GM23338 (cell line): ENCODE data around the gene SORT1. TPM values are rescaled to one million over a fixed set of nuclear protein-coding genes. Genes with fewer than 3 reads are reported as not detected.

Source experiments
- ATAC-seq: fragments of 200-7000 bp; cut with Tn5 transposase; 3 replicates; pipeline ENCODE4 v1.9.1; 2020
- DNase-seq: peaks from one replicate; pipeline ENCODE4 v3.0.0-alpha.2; 2015; ENCODE audit warnings: low spot score
- H2AFZ ChIP-seq: fragments of 200-600 bp; sonication (generic); 2 replicates; pipeline ENCODE4 v1.8.0; 2016; ENCODE audit warnings: antibody characterized with exemption, mild to moderate bottlenecking, moderate library complexity
- H3F3A ChIP-seq: fragments of 200-600 bp; sonication (generic); replicated peaks from 2 replicates; pipeline ENCODE4 v1.8.0; 2017; ENCODE audit warnings: antibody characterized with exemption, mixed run types, low read depth
- H3K27ac ChIP-seq: fragments of 200-600 bp; sonication (generic); 2 replicates; pipeline ENCODE4 v1.6.1; 2016; ENCODE audit warnings: low read depth
- H3K27me3 ChIP-seq: fragments of 200-600 bp; sonication (generic); 2 replicates; pipeline ENCODE4 v1.8.0; 2016; ENCODE audit warnings: mild to moderate bottlenecking, mixed run types, moderate library complexity; ENCODE audit not compliant: insufficient read depth
- H3K36me3 ChIP-seq: fragments of 200-600 bp; sonication (generic); 2 replicates; pipeline ENCODE4 v1.8.0; 2016; ENCODE audit warnings: mild to moderate bottlenecking; ENCODE audit not compliant: insufficient read depth
- H3K4me1 ChIP-seq: fragments of 200-600 bp; sonication (generic); 2 replicates; pipeline ENCODE4 v1.8.0; 2016; ENCODE audit warnings: mild to moderate bottlenecking, moderate library complexity; ENCODE audit not compliant: insufficient read depth
- H3K4me2 ChIP-seq: fragments of 200-600 bp; sonication (generic); 2 replicates; pipeline ENCODE4 v1.7.1; 2017; ENCODE audit warnings: mixed run types
- H3K4me3 ChIP-seq: fragments of 200-600 bp; sonication (generic); 2 replicates; pipeline ENCODE4 v1.6.1; 2016; ENCODE audit warnings: mixed run types
- H3K79me2 ChIP-seq: fragments of 200-600 bp; sonication (generic); replicated peaks from 2 replicates; pipeline ENCODE4 v1.8.0; 2017; ENCODE audit warnings: mild to moderate bottlenecking; ENCODE audit not compliant: insufficient read depth
- H3K9me2 ChIP-seq: fragments of 200-600 bp; sonication (generic); 2 replicates; pipeline ENCODE4 v1.8.0; 2017; ENCODE audit not compliant: insufficient read depth
- H4K20me1 ChIP-seq: fragments of 200-600 bp; sonication (generic); replicated peaks from 2 replicates; pipeline ENCODE4 v1.8.0; 2017; ENCODE audit warnings: mild to moderate bottlenecking; ENCODE audit not compliant: insufficient read depth
- H3K27ac Mint-ChIP-seq: 2 replicates; pipeline ENCODE4 v1.8.0; 2020; ENCODE audit warnings: inconsistent platforms, mild to moderate bottlenecking, moderate library complexity, mixed read lengths
- H3K27me3 Mint-ChIP-seq: 3 replicates; pipeline ENCODE4 v1.8.0; 2022; ENCODE audit warnings: low read depth, mild to moderate bottlenecking, moderate library complexity, mixed read lengths, inconsistent platforms; ENCODE audit not compliant: insufficient read depth, poor library complexity
- H3K36me3 Mint-ChIP-seq: 3 replicates; pipeline ENCODE4 v1.8.0; 2021; ENCODE audit warnings: low read depth, mild to moderate bottlenecking, inconsistent platforms, moderate library complexity, mixed read lengths
- H3K4me1 Mint-ChIP-seq: 3 replicates; pipeline ENCODE4 v1.8.0; 2020; ENCODE audit warnings: mild to moderate bottlenecking, inconsistent platforms, mixed read lengths
- H3K4me3 Mint-ChIP-seq: 3 replicates; pipeline ENCODE4 v1.8.0; 2021; ENCODE audit warnings: moderate library complexity, mild to moderate bottlenecking, inconsistent platforms, mixed read lengths
- H3K9me3 Mint-ChIP-seq: 3 replicates; pipeline ENCODE4 v1.8.0; 2020; ENCODE audit warnings: moderate library complexity, mild to moderate bottlenecking, inconsistent platforms, mixed read lengths
- CREB1 ChIP-seq: fragments of 250-450 bp; sonication (Bioruptor Pico); IDR thresholded peaks from 2 replicates; pipeline ENCODE4 v1.5.0; 2020; ENCODE audit warnings: low read depth, mild to moderate bottlenecking, moderate library complexity
- EZH2 ChIP-seq: fragments of 200-600 bp; sonication (generic); IDR thresholded peaks from one replicate; pipeline ENCODE4 v1.8.0; 2017; ENCODE audit warnings: antibody characterized with exemption, mild to moderate bottlenecking, low read depth; ENCODE audit not compliant: unreplicated experiment
- EZH2phosphoT487 ChIP-seq: fragments of 200-600 bp; sonication (generic); IDR thresholded peaks from one replicate; pipeline ENCODE4 v1.8.1; 2018; ENCODE audit warnings: antibody characterized with exemption; ENCODE audit not compliant: unreplicated experiment
- JUNB ChIP-seq: IDR thresholded peaks from one replicate; pipeline ENCODE4 v1.6.1; 2016; ENCODE audit warnings: antibody characterized with exemption; ENCODE audit not compliant: unreplicated experiment
- NANOG ChIP-seq: IDR thresholded peaks from 2 replicates; pipeline ENCODE4 v1.6.1; 2016; ENCODE audit warnings: antibody characterized with exemption, borderline replicate concordance
- POLR2AphosphoS5 ChIP-seq: IDR thresholded peaks from 2 replicates; pipeline ENCODE4 v1.6.1; 2016; ENCODE audit warnings: antibody characterized with exemption, low read depth
- STAT1 ChIP-seq: IDR thresholded peaks from one replicate; pipeline ENCODE4 v1.6.1; 2016; ENCODE audit warnings: antibody characterized with exemption; ENCODE audit not compliant: unreplicated experiment
- ZNF462 ChIP-seq: fragments of 250-450 bp; sonication (Bioruptor Pico); IDR thresholded peaks from 2 replicates; pipeline ENCODE4 v1.5.0; 2020; ENCODE audit warnings: mild to moderate bottlenecking, moderate library complexity
- polyA plus RNA-seq: library from polyadenylated mRNA; unstranded; fragments of >200 nt; fragmentation: Nextera tagmentation; extraction: Ambion mirVana; gene quantifications from 2 replicates; pipeline ENCODE4 v1.2.1, GENCODE V29; 2016
- total RNA-seq: library from RNA; depleted of rRNA; stranded (reverse); fragments of >200 nt; shearing (Covaris generic); gene quantifications from 2 replicates; pipeline ENCODE4 v1.2.3, GENCODE V29; 2014
- TF ChIP-seq, protein P1 (sequence below): IDR thresholded peaks from one replicate; pipeline ENCODE4 v1.6.1; 2018; ENCODE audit warnings: antibody characterized with exemption; ENCODE audit not compliant: unreplicated experiment
- TF ChIP-seq, protein P2 (sequence below): IDR thresholded peaks from 2 replicates; pipeline ENCODE4 v1.6.1; 2016; ENCODE audit warnings: antibody characterized with exemption
- TF ChIP-seq, protein P3 (sequence below), 2 experiments: fragments of 200-600 bp in 1 of 2; sonication (generic) in 1 of 2; conservative IDR thresholded peaks; 2 replicates each; pipeline versions ENCODE4 v1.5.1 to v1.6.1; 2016 to 2017; ENCODE audit warnings: antibody characterized with exemption in 2 of 2, low read depth in 2 of 2, mild to moderate bottlenecking in 2 of 2, moderate library complexity in 1 of 2

Gene SORT1
- total and polyA plus RNA-seq, 2 experiments from 2014 or later = 10.9 to 55.4 TPM

DNA sequence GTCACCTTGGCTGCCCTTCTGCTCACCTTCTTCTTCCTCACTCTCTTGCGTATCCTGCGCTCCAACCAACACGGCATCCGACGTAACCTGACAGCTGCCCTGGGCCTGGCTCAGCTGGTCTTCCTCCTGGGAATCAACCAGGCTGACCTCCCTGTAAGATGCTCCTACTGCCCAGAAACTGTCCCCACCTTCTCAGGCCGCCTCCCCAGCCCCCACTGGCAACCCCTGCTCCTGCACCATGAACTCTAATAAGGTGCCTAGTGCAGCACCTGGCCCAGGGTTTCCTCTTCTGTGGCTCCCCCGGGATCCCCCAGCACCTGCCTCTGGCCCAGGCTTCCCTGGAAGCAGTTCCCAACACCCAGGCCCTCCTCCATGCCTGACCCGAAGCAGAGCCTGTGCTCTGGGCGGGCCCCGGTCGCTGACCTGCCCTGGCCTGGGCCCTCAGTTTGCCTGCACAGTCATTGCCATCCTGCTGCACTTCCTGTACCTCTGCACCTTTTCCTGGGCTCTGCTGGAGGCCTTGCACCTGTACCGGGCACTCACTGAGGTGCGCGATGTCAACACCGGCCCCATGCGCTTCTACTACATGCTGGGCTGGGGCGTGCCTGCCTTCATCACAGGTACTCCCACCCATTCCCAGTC is 127.6 kb downstream of the SORT1 start (continued):
- TF ChIP-seq ZNF462 (CRISPR knock-in tag) = no peak
- TF ChIP-seq NANOG = no peak

GRCh38 chr1:109269212-109269980 is 128.3 kb downstream of the SORT1 start:
- Mint-ChIP-seq H3K27me3 (peaks cover 7% of the 10 kb centered on the region), H3K9me3 (no peaks in the 10 kb centered on the region; the same call in 2 of the 3 replicates), H3K27ac (no peak overlapping the region), H3K4me3 (no peak overlapping the region), H3K4me1 (peaks cover 7% of the 10 kb centered on the region), H3K36me3 (peaks cover 18% of the 10 kb centered on the region)
- Histone ChIP-seq H3K27ac (no peak overlapping the region), H3K9me2 (no peaks in the 10 kb centered on the region), H3K36me3 (no peaks in the 10 kb centered on the region), H3K79me2 (no peaks in the 10 kb centered on the region), H3F3A (peaks cover 3% of the 10 kb centered on the region; the same call in 1 of the 2 replicates), H3K4me3 (no peak overlapping the region), H3K4me1 (peaks cover 6% of the 10 kb centered on the region), H2AFZ (no peak overlapping the region), H3K4me2 (no peak overlapping the region), H4K20me1 (no peaks in the 10 kb centered on the region), H3K27me3 (no peaks in the 10 kb centered on the region)
- DNase-seq (no peak), ATAC-seq (no peak)
- TF ChIP-seq, protein P1, sequence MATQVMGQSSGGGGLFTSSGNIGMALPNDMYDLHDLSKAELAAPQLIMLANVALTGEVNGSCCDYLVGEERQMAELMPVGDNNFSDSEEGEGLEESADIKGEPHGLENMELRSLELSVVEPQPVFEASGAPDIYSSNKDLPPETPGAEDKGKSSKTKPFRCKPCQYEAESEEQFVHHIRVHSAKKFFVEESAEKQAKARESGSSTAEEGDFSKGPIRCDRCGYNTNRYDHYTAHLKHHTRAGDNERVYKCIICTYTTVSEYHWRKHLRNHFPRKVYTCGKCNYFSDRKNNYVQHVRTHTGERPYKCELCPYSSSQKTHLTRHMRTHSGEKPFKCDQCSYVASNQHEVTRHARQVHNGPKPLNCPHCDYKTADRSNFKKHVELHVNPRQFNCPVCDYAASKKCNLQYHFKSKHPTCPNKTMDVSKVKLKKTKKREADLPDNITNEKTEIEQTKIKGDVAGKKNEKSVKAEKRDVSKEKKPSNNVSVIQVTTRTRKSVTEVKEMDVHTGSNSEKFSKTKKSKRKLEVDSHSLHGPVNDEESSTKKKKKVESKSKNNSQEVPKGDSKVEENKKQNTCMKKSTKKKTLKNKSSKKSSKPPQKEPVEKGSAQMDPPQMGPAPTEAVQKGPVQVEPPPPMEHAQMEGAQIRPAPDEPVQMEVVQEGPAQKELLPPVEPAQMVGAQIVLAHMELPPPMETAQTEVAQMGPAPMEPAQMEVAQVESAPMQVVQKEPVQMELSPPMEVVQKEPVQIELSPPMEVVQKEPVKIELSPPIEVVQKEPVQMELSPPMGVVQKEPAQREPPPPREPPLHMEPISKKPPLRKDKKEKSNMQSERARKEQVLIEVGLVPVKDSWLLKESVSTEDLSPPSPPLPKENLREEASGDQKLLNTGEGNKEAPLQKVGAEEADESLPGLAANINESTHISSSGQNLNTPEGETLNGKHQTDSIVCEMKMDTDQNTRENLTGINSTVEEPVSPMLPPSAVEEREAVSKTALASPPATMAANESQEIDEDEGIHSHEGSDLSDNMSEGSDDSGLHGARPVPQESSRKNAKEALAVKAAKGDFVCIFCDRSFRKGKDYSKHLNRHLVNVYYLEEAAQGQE = no peak
- TF ChIP-seq STAT1 (no peak), NANOG (no peak), EZH2 (no peak), CREB1 (CRISPR knock-in tag) (no peak), EZH2phosphoT487 (no peak), POLR2AphosphoS5 (no peak), JUNB (no peak)
- TF ChIP-seq, protein P2, sequence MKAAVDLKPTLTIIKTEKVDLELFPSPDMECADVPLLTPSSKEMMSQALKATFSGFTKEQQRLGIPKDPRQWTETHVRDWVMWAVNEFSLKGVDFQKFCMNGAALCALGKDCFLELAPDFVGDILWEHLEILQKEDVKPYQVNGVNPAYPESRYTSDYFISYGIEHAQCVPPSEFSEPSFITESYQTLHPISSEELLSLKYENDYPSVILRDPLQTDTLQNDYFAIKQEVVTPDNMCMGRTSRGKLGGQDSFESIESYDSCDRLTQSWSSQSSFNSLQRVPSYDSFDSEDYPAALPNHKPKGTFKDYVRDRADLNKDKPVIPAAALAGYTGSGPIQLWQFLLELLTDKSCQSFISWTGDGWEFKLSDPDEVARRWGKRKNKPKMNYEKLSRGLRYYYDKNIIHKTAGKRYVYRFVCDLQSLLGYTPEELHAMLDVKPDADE = no peak
- TF ChIP-seq, protein P3, sequence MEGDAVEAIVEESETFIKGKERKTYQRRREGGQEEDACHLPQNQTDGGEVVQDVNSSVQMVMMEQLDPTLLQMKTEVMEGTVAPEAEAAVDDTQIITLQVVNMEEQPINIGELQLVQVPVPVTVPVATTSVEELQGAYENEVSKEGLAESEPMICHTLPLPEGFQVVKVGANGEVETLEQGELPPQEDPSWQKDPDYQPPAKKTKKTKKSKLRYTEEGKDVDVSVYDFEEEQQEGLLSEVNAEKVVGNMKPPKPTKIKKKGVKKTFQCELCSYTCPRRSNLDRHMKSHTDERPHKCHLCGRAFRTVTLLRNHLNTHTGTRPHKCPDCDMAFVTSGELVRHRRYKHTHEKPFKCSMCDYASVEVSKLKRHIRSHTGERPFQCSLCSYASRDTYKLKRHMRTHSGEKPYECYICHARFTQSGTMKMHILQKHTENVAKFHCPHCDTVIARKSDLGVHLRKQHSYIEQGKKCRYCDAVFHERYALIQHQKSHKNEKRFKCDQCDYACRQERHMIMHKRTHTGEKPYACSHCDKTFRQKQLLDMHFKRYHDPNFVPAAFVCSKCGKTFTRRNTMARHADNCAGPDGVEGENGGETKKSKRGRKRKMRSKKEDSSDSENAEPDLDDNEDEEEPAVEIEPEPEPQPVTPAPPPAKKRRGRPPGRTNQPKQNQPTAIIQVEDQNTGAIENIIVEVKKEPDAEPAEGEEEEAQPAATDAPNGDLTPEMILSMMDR (conservative IDR thresholded peaks at IDR 0.05; ENCODE audit: low read depth in 2 of 2) = no peak
